Right lung (tissue), 5 donors: ENCODE data around the gene HOXB9. TPM values are rescaled to one million over a fixed set of nuclear protein-coding genes. Genes with fewer than 3 reads are reported as not detected.

ENCODE experiments used
- DNase-seq, 2 donors: peaks; one replicate each; pipeline ENCODE4 v3.0.0-alpha.2; 2013
- polyA plus RNA-seq, 5 donors: library from polyadenylated mRNA; unstranded; fragments of 120-200 nt; gene quantifications; one replicate each; pipeline versions ENCODE4 v1.2.1 to v1.2.3, GENCODE V29; 2013; ENCODE audit warnings: inconsistent platforms in 1 of 5, low replicate concordance in 1 of 5; ENCODE audit not compliant: insufficient read length in 5 of 5, insufficient read depth in 1 of 5

The HOXB9 gene
- polyA plus RNA-seq, 5 donors = 0.31 TPM; not detected in 4

DNA sequence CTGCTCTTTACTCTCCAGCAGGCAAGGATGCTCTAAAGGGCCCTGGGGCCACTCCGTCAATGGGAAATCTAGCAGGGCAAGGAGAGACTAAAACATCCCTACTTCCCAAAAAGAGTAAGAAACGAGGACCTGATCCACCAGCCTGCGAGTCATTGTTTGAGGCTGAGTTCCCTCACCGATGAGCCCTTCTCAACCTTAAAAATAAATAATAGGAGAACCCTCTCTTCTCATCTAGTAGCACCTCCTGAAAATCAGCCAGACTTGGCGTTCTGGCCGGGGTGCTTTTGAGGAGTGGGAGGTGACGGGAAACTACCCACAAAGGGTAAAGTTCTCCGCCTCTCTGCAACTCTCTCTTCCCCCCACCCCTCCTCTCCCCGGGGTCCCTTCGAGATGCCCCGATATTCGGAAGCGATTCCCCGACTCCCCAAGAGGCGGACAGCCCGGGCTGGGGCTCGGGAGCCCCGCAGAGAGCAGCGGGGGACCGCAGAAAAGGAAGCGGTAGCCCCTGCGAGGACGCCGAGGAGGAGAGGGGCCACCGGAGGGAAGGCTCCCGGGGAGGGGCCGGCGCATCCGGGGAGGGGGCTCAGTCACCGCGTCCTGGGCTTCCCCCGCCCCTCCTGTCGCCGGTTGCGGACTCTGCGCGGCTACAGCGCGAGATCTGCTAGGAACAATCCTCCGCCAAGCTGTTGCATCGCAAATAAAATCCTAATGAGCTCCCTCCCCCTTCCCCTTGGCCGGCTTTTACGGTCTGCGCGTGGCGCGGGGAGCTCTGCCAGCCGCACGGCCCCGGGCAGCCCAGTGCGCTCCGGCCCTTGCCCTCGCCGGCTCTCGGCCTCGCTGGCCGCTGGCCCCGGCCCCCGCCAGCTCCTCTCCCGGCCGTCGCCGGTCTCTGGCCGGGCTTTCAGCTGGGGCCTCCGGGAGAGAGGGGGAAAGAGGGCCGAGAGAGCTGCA, 1.3 kb downstream of the HOXB9 start:
- no peak for DNase-seq

DNA sequence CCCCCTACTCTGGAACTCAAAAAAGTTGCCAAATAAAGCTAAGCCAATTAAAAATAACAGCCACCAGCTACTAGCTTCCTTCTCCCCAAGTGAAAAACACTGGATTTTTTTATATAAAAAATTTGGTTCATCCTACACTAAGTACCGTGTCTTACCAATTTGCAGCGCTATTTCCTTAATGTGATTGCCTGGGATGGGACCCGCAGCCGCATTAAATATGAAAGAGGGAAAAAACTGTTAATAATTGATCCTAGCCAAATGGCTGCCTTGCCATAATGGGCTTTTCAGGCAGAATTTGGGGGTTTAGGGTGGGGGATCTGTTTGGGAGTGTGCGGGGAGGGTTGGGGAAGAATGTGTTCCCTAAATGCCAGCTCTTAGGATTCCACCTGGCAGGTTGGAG, 2.0 kb downstream of the HOXB9 start:
- no peak for DNase-seq

DNA sequence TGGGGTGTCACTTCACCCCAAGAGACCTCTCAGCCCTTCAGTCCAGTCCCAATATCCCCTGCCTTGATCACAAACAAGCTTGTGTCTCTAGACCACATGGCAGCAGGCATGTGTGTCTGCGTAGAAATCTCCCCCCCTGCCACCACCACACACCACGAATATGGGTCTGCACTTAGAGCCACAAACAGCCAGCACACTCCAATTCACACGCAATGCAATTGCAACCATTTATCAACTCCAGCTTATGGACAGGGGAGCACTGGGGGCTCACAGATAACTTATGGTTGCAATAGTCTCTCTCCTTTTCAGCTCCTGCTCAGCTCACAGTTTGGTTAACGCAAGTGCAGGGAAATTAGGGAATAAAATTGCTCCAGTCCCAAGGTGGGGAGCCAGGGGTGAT, 2.6 kb downstream of the HOXB9 start:
- no peak for DNase-seq

DNA sequence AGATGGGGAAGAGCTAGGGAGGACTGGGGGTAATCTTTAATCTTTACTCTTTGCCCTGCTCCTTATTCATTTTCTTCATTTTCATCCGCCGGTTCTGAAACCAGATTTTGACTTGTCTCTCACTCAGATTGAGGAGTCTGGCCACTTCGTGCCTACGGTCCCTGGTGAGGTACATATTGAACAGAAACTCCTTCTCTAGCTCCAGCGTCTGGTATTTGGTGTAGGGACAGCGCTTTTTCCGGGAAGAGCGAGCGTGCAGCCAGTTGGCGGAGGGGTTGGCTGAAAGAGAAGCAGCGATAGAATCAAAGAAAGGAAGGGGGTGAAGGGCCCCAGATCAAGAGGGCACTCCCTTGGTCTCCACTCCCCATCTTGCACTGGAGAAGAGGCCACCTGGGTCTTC, 3.3 kb downstream of the HOXB9 start:
- DNase-seq = no peak

DNA sequence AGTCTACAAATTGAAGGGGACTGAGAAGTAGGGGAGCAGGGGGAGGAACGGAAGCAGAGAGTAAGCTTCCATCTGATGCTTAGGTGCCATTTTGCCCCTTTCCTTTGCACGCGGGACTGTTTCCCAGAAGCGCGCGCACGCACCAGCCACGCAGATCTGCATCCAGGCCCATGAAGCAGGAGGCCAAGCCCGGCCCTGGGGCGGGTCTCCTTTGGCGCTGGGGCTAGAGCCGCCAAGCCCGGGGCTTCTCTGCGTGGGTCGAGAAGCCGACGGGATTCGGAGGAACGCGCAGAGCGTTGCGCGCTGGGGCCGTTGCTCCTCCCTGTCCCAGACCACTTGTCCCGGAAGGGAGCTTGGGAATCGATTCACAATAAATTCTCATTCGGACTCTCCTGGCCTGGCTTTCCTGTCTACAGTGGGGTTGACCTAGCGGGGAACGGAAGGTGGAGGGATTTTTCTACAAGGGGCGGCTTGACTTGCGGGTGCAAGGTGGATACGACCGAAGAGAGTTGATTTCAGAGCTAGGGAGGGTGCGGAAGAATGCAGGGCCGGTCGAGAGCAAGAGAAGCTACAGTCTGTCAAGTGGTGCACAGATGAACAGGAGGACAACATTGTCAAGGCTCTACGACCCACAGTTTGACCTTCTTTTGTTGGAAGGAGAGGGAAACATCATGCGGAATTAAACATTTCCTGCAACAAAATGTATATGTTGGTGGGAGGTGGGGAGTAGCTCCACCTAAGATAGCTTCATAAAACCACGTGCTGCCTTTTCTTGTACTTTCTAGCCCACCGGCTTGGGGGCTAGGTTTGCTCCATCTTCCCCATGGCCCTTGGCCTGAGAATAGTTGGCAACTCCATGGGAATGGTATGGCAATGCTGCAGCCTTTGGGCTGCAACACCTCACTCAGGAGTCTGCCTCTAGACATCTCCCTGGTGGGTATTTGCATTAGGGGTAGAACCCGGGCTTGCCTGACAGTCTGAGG, 4.5 kb downstream of the HOXB9 start:
- no peak for DNase-seq

DNA sequence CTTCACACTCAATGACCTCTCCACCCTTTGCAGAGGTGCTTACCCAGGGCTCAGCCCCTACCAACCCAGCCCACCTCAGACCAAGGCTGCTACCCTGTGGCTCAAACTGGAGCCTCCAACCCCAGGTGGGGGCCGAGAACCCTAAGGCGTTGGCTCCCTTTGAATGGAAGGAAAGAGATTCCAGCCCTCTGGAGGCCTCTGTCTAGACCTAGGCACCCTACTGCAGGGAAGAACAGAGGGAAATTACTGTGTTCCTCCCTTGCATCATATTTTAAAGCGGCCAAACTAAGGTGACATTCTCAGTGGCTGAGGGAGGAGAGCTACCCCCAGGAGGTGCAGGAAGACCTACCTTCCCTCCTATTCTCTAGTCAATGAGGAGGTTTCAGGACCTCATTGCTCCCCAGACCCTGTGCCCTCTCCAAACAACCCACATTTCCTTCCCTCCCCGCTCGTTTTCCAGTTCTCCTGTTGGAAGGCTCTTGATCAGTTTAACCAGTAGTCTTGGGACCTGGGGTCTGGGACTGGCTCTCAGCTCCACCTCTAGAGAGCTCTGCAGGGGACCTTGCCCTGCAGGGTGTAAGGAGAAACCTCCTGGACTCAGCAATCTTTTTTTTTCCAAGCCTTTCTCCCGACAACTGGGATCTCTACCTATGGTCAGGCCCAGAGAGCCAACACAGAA, 5.6 kb downstream of the HOXB9 start:
- no peak for DNase-seq

DNA sequence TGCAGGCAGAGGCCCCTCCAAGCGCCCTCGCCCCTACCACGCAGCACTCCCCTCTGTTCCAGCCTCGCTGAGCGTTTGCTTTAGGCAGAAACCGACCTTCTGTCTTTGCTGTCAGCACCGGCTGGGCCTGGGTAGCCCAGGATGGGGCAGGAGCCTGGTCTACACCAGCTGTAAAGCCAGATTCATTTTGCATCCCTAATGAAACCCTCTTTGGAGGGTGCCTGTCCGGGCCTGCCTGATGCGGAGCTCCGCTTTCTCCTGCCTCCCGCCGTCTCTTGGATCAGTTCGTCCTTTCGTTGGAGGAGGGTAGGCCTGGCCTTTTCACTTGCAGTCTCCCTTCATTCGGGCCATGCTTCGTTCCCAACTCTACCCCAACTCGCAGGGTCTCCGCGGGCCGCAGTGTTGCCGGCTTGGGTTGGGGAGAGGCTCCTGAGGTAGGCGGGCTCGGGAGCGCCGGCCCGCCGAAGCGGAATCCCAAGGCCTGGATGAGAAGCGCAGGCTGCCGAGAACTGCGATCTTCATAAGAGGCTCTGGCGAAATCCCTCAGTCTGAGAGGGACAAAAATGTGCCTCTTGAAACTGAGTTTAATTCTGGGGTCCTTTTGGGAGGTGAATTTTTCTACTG, 6.2 kb downstream of the HOXB9 start:
- no peak for DNase-seq

DNA sequence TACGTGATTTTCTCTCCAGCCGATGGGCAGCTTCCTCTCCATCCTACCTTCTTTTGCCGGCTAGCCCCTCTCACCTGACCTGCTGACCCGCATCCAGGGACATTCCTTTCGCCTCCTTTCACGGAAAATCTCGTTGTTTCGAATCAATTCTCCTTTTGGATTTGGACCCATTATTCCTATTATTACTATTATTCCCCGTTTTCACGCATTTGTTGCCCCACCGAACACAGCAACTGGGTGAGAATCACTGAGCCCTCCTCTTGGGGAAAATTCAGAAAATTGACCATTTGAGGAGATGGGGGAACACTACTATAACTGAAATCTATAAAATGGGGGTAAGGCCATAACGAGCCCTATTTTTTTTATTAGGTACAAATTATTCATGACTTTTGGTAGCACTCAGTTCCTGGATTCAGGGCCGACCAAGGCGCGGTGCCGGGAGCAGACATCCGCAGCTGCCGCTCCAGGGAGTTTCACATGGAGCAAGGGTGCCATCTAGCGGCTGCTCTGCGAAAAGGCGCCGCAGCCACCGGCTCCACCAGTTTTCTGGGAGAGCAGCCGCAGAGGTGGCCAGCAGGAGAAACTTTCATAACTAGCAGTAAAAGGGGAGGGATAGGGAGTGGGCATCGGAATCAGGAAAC, 7.8 kb downstream of the HOXB9 start:
- peak; percentile 87 to 91 for DNase-seq

DNA sequence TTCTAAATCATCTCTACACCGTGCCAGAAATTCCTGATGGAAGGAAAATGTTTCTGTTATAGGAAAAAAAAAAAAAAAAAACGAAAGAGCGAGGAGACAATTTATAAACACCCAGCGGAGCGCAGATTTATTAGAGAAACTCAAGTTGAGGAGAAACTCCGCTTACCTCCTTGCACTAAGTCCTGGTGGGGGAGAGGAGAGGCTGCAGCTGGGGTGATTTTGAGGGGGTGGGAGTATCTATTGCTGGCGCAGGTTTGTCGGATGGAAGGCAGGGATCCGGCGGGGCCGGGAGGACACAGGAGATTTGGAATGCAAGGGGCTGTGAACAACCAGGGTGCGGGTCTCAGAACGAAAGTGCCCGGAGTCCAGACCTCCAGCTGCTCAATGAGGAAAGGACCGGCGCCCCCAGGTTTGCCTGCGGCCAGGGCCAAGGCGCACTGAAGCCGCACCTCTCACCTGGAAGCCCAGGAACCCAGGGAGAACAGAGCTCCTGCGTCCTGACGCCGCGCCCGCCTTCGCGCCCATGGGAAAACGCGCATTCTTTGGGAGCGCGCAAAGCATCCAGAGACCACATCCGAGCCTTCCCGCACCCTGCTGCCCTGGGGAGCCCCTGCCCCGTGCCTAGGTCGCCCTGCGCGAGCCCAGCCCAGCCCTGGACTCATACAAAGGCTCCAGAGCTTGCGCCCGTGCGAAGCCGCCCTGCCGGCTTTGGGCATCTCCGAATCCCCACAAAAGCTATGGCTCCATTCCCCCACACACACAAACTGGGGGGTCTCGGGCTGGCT, 8.5 kb downstream of the HOXB9 start:
- DNase-seq = no peak

DNA sequence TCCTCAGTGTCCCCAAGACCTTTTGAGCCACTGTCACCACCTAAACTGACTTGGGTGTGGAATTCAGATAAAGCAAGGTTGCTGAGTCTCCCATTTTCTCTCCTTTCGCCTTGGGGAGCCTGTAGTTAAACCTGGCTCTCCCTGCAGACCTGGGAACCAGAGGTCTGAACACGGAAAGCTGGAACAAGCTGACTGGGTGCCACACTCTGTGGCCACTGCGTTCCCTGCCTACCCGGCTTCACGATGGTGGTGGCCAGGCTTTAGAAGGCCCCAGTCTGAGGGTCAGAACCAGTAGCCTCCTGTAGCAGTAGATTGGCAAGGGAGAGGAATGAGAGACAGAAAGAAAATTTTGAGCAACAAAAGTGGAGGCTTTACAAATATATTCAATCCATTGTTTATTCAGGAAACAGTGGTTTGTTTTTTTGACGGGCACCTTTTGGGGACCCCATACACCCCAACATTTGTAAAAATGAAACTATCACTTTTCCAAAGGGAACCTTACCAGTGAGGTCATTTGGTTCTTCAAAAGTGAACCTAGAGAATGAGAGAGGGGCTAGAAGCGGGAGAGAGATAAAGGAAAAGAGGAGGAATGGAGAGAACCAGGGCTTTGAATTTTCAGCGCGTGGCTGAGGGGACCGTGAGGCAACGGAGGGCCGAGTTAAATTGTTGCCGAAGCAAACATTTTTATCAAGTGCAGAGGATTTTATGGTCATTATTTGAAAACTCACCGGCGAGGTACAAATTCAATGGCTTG, 9.3 kb downstream of the HOXB9 start:
- DNase-seq = no peak

DNA sequence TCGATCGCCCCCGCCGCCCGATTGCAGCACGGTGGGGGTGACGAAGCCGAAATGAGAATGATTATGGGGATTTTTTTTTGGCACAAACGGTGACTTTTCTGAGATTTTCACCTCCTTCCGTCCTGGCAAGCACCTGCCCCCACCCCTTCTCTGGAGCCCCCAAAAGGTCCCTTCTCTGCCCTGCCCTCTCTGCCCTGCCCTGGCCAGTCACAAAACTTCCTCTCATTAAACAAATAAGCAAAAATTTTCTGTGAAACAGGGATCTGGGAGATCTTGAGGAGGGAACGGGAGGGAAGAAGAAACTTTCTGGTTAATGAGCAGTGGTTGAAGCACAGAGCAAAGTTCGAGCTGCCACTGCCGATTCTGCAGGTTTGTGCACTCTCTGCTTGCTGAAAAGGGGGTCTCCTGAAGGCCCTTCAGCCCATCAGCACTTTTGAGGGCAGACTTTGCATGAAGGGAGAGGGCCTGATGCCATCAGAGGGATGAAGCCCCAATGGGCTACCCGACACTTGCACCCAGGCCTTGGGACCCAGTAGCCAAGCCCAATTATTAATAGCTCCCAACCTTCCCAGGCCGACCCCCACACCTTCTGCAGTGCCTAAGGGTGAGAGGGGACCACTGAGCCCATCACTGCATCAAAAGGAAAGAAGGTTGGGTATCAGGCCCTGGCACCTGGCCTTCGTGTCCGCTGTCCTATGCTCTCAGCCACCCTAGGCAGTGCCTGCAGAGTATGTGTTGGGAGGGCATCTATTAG, 10.0 kb downstream of the HOXB9 start:
- DNase-seq = no peak

DNA sequence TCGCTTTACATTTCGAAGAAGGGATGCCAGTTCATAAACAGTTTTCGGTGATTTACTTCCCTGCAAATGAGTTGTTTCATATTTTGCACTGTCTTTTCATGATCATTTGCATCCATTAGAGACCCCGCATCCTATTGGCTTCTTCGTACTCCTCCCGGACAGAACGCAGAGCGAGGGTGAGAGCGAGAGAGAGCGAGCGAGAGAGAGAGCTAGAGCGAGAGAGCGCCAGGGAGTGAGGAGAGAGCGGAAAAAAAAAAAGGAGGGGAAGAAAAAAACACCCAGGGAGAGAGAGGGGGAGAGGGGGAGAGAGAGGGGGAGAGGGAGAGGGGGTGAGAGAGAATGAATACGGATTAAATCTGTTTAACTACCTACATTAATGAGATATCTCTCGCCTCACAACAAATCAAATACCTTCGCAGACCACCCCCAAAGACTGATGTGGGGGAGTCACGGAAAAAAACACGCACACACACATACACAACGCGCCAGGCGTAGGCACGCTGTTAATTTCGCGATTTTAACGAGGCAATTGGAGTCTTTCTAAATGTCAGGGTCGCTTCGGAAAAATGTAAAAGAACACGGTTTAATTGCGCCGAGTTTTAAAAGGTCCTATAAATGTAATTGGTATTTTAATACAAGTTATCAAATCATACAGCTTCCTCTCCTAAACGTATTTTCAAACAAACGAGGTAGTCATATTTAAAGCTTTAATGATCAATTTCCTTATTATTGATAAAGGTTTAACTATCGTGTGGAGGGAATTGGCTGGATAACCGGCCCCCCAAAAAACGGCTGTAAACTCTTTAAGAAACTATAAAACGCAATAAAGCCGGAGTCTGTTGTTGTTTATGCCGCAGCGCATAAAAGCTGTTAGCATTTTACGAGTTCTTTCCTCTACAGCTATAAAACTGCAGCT, 10.9 kb downstream of the HOXB9 start, which contains the start of gene HOXB8:
Gene HOXB8, minus strand, starts transcription at position 246 of the 916 bp plus-strand sequence. CDS start 588 bp downstream, outside the sequence.
- no peak for DNase-seq

DNA sequence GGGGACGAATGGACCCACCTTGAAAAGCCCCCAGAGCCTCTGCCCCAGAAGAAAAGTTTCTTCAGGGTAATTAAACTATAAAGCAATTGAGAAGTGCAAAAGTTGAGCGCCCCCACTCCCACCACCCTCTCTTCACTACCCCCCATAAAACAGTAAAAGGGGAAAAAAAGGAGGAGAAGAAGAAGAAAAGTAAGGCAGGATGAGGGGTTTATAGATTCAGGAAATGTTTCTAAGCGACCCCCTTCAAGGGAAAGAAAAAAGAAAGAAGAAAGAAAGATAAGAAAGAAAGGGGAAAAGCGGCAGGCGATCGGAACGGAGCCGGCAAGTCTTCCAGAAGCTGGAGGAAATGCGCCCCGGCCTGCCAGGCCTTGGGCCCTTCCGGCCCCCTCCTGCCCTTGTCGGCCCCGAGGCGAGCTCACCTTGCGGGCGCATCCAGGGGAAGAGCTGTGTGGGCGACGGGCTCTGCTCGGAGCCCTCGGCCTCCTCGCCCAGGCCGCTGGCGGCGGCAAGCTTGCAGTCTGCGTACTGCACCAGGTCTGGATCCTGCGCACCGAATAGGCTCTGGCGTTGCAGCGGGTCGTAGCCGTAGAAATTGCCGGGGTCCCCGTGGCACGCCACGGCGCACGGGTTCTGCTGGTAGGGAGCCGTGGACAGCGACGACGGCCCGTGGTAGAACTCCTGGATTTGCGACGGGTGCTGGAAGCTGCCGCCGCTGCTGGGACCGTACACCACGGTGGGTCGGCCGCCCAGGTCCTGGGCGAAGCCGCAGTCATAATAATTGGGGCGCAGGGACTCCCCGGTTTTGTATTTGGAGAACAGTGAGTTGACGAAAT, 12.1 kb downstream of the HOXB9 start:
- DNase-seq = no peak

DNA sequence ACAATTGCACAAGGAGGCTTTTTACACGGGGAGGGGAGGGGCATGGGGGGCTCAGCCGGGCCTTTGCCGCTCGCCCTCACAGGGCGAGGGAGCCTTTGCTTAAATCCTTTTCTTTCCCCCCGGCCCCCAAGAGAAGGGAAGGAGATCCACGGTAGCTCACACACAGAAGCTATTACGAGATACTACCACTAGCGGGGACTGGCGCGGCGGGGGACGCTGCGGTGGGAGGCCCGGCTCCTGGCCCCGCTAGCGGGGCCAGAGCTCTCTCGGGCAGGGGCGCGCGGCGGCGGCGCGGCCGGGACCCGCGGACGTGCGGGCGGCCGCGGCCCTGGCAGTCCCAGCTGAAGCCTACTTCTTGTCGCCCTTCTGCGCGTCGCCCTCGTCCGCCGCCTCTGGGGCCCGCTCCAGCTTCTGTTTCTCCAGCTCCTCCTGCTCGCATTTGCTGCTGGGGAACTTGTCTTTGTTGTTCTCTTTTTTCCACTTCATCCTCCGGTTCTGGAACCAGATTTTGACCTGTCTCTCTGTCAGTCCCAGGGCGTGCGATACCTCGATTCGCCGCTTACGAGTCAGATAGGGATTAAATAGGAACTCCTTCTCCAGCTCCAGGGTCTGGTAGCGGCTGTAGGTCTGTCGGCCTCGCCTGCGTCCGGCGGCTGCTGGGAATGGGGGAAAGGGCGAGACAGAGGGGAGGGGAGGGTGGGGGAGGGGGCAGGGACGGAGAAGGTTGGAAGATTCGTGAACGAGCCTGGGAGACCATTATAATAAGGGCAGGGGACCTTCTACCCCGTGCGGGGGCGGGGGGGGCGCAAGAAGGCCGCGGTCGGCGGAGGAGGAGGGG, 13.1 kb downstream of the HOXB9 start:
- DNase-seq = no peak

DNA sequence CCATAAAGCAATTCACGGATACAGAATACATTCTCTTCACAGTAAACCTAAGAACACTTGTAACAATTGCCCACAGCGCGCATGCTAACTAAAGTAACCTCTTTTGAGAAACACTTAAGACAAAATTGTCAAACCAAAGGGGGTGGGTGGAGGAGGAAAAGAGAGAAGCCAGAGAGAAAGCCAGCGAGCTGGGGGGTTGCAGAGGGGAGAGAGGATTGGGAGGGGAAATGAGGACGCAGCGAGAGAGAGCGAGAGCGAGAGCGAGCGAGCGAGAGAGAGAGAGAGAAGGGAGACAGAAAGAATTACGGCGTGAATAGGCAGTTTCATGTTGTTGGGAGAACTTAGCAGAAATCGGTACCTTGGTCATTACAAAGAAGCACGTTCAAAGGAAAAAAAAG, 13.7 kb downstream of the HOXB9 start:
- no peak for DNase-seq
